ENCODE results near the gene NUP107. TPM values are rescaled to one million over a fixed set of nuclear protein-coding genes. Genes with fewer than 3 reads are reported as not detected.

Gene NUP107
- total RNA-seq, result 48.6 and 66.2 TPM in 2 replicates

GRCh38 chr12:68686595-68687521 lies at the start of gene NUP107:
Gene NUP107 (plus strand): TSS chr12:68686978. CDS start chr12:68687066, 88 bp downstream.

GRCh38 chr12:68745904-68746571 lies 59.3 kb downstream of the NUP107 start, which contains the start of gene SLC35E3:
Gene SLC35E3 (plus strand): TSS chr12:68746176. CDS start chr12:68746378, 202 bp downstream.

Other genes with a start within 250 kb of the NUP107 start
- gene RAP1B, start 76.1 kb upstream of the NUP107 start, total RNA-seq, result 231 and 266 TPM in 2 replicates
- 5.7 and 6.5 TPM in 2 replicates for gene SLC35E3, start 59.2 kb downstream of the NUP107 start, total RNA-seq
- gene MDM2, start 121.2 kb downstream of the NUP107 start, total RNA-seq, result 137 and 250 TPM in 2 replicates
- 7.7 and 11.1 TPM in 2 replicates for gene CPM, start 246.2 kb downstream of the NUP107 start, total RNA-seq

Measured in articular chondrocyte of knee joint (primary cell).